NCI-H69 (cell line): ENCODE data around the gene TSPO.

Experiments used
- DNase-seq: peaks from one replicate; lab custom pipeline; 2025; lab: John Stamatoyannopoulos, UW

The TSPO gene

GRCh38 chr22:43179146-43179910 is 28.0 kb downstream of the TSPO start:
- DNase-seq = no peak

- no peak for DNase-seq
These were observed 28.5 kb downstream of the TSPO start for GRCh38 chr22:43179911-43180195.

- DNase-seq = no peak
These were observed 29.3 kb downstream of the TSPO start for GRCh38 chr22:43180670-43181069.

- DNase-seq = no peak
These were observed 30.1 kb downstream of the TSPO start for GRCh38 chr22:43181321-43182076.

GRCh38 chr22:43182118-43182517 is 30.8 kb downstream of the TSPO start:
- no peak for DNase-seq

- no peak for DNase-seq
These were observed 31.4 kb downstream of the TSPO start for GRCh38 chr22:43182726-43183125.

GRCh38 chr22:43183496-43184277 is 32.3 kb downstream of the TSPO start:
- no peak for DNase-seq

- DNase-seq = peak; percentile 75
These were observed 34.5 kb downstream of the TSPO start for GRCh38 chr22:43185860-43186261.

GRCh38 chr22:43186272-43187170 is 35.2 kb downstream of the TSPO start, which contains the start of gene TTLL12:
Gene TTLL12 (minus strand): TSS chr22:43187134. CDS start chr22:43187069, 65 bp downstream.
- peak; percentile 82 for DNase-seq

- DNase-seq = peak; percentile 98
These were observed 36.1 kb downstream of the TSPO start for GRCh38 chr22:43187171-43188099.

- DNase-seq = no peak
These were observed 37.6 kb downstream of the TSPO start for GRCh38 chr22:43188829-43189545.

GRCh38 chr22:43191831-43192230 is 40.5 kb downstream of the TSPO start:
- DNase-seq = no peak

- no peak for DNase-seq
These were observed 46.0 kb downstream of the TSPO start for GRCh38 chr22:43197271-43197941.

GRCh38 chr22:43198126-43198525 is 46.8 kb downstream of the TSPO start:
- no peak for DNase-seq

- DNase-seq = no peak
These were observed 47.6 kb downstream of the TSPO start for GRCh38 chr22:43198936-43199335.

- DNase-seq = no peak
These were observed 48.2 kb downstream of the TSPO start for GRCh38 chr22:43199541-43199940.

- no peak for DNase-seq
These were observed 48.7 kb downstream of the TSPO start for GRCh38 chr22:43200031-43200430.

GRCh38 chr22:43200555-43200954 is 49.2 kb downstream of the TSPO start:
- no peak for DNase-seq

- no peak for DNase-seq
These were observed 50.3 kb downstream of the TSPO start for GRCh38 chr22:43201486-43202219.
